Activated T-cell treated with anti-CD3 and anti-CD28 coated beads, Interleukin-2, amount 50 U/mL, for 72 hours (primary cell): ENCODE results near the gene HELZ. TPM values are rescaled to one million over a fixed set of nuclear protein-coding genes. Genes with fewer than 3 reads are reported as not detected.

Experiments
- total RNA-seq, 2 donors: library from RNA; stranded (reverse); gene quantifications; one replicate each; pipeline ENCODE4 v1.2.3, GENCODE V29; 2022

HELZ gene
- total RNA-seq, 2 donors from 2014 or later: 51.3 to 52.0 TPM

Other genes starting within 250 kb of the HELZ start
- not detected for gene CACNG1, start 200.6 kb downstream of the HELZ start, total RNA-seq
- gene PSMD12, start 121.4 kb upstream of the HELZ start, total RNA-seq: 10 to 100 TPM; 60.3 to 75.2 TPM
- 100 to 1,000 TPM in 1 of 2 donors, 10 to 100 TPM in 1; 79.5 to 109 TPM for gene PITPNC1, start 132.1 kb upstream of the HELZ start, total RNA-seq